C4-2B (cell line): ENCODE results near the gene ARHGEF25.

Experiments
- H3K27ac ChIP-seq: fragments of 450-650 bp; 2 replicates; pipeline ENCODE4 v1.5.1; 2017
- ZFX ChIP-seq: fragments of 450-650 bp; IDR thresholded peaks from 2 replicates; pipeline ENCODE4 v1.6.1; 2017
- TF ChIP-seq, protein P1 (sequence below): fragments of 450-650 bp; conservative IDR thresholded peaks from 2 replicates; pipeline ENCODE4 v1.5.1; 2017; ENCODE audit warnings: mild to moderate bottlenecking

The ARHGEF25 gene

GRCh38 chr12:57580466-57580795, 30.8 kb upstream of the ARHGEF25 start:
- TF ChIP-seq ZFX: no peak
- TF ChIP-seq, protein P1, sequence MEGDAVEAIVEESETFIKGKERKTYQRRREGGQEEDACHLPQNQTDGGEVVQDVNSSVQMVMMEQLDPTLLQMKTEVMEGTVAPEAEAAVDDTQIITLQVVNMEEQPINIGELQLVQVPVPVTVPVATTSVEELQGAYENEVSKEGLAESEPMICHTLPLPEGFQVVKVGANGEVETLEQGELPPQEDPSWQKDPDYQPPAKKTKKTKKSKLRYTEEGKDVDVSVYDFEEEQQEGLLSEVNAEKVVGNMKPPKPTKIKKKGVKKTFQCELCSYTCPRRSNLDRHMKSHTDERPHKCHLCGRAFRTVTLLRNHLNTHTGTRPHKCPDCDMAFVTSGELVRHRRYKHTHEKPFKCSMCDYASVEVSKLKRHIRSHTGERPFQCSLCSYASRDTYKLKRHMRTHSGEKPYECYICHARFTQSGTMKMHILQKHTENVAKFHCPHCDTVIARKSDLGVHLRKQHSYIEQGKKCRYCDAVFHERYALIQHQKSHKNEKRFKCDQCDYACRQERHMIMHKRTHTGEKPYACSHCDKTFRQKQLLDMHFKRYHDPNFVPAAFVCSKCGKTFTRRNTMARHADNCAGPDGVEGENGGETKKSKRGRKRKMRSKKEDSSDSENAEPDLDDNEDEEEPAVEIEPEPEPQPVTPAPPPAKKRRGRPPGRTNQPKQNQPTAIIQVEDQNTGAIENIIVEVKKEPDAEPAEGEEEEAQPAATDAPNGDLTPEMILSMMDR: no peak
- H3K27ac ChIP-seq: no peak overlapping the region

- no peak for TF ChIP-seq ZFX
- TF ChIP-seq, protein P1: no peak
- no peak overlapping the region for H3K27ac ChIP-seq
Measured at GRCh38 chr12:57581802-57582201, 29.4 kb upstream of the ARHGEF25 start.

DNA sequence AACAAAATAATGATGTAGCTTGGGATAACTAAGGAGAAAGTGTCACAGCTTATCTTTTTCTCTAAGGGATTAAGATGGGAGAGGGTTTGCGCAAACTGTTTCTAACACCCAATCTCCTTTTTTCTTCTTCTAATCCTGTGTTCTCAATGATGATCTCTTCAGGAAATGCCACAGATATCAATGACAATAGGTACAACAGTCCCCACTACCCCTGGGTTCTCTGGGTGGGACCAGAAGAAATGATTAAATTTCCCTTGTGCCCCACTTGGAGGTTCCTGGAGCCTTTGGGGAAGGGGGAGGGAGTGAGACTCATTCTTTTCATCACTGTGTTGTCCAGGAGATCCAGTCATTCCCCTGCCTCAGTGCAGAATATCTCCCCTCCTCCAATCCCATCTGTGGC, 28.8 kb upstream of the ARHGEF25 start:
- TF ChIP-seq, protein P1: no peak
- TF ChIP-seq ZFX: no peak
- no peak overlapping the region for H3K27ac ChIP-seq

- TF ChIP-seq, protein P1: peak; percentile 96
- TF ChIP-seq ZFX: no peak
- no peak overlapping the region for H3K27ac ChIP-seq
Measured at GRCh38 chr12:57583008-57583831, 28.0 kb upstream of the ARHGEF25 start.

GRCh38 chr12:57584050-57584449, 27.2 kb upstream of the ARHGEF25 start:
- no peak overlapping the region for H3K27ac ChIP-seq
- no peak for TF ChIP-seq ZFX
- TF ChIP-seq, protein P1: no peak

DNA sequence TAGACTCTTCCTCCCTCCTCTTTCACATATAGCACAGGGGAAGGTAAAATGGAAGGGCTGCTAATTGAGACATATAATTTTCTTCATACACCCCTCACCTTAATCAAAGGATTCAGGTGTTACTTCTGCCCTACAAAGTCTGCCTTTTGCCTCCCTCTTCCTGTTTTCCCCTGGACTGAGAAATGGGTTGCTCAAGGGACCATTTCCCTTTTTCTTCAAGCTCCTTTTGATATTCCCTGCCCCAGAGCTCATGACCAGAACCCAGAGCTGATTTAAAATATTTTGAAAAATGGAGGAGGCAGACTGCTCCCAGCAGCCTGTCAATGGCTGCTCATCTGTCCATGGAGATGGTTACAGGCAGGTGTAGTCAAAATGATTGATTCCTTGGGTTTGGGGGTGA, 26.5 kb upstream of the ARHGEF25 start:
- no peak for TF ChIP-seq ZFX
- TF ChIP-seq, protein P1: no peak
- no peak overlapping the region for H3K27ac ChIP-seq

- TF ChIP-seq, protein P1: no peak
- no peak for TF ChIP-seq ZFX
- no peak overlapping the region for H3K27ac ChIP-seq
Measured at GRCh38 chr12:57585156-57585555, 26.1 kb upstream of the ARHGEF25 start.
